HEK293 (cell line): ENCODE data around the gene ALKBH4.
"Not testable (repeated sequence)": the region's sequence is repeated elsewhere in the genome, so short reads cannot be mapped to it uniquely, and the experiment has no call there.

Experiments used
- CTCF ChIP-seq: fragments of 450-650 bp; formaldehyde crosslinking; IDR thresholded peaks from 2 replicates; pipeline ENCODE4 v1.5.1; 2016; ENCODE audit warnings: missing biosample characterization, missing genetic modification characterization
- ELK4 ChIP-seq: IDR thresholded peaks from 2 replicates; pipeline ENCODE4 v1.6.1; 2011; ENCODE audit warnings: mild to moderate bottlenecking, low read depth, low read length, borderline replicate concordance
- OVOL3 ChIP-seq: fragments of 450-650 bp; formaldehyde crosslinking; IDR thresholded peaks from 2 replicates; pipeline ENCODE4 v1.5.1; 2016; ENCODE audit warnings: missing biosample characterization, missing genetic modification characterization
- SCRT2 ChIP-seq: fragments of 450-650 bp; formaldehyde crosslinking; IDR thresholded peaks from 2 replicates; pipeline ENCODE4 v1.5.1; 2016; ENCODE audit warnings: missing biosample characterization, missing genetic modification characterization
- ZBTB7A ChIP-seq: fragments of 450-650 bp; formaldehyde crosslinking; IDR thresholded peaks from 2 replicates; pipeline ENCODE4 v1.5.1; 2016; ENCODE audit warnings: low read depth, missing biosample characterization, missing genetic modification characterization
- ZNF10 ChIP-seq: fragments of 450-650 bp; formaldehyde crosslinking; IDR thresholded peaks from 2 replicates; pipeline ENCODE4 v1.5.1; 2017; ENCODE audit warnings: missing biosample characterization, missing genetic modification characterization
- ZNF112 ChIP-seq: fragments of 450-650 bp; formaldehyde crosslinking; IDR thresholded peaks from 2 replicates; pipeline ENCODE4 v1.5.0; 2017; ENCODE audit warnings: missing biosample characterization, missing genetic modification characterization
- ZNF114 ChIP-seq: fragments of 450-650 bp; formaldehyde crosslinking; IDR thresholded peaks from 2 replicates; pipeline ENCODE4 v1.5.0; 2017; ENCODE audit warnings: missing biosample characterization, missing genetic modification characterization
- ZNF776 ChIP-seq: fragments of 450-650 bp; formaldehyde crosslinking; IDR thresholded peaks from 2 replicates; pipeline ENCODE4 v1.5.0; 2017; ENCODE audit warnings: missing biosample characterization, missing genetic modification characterization, borderline replicate concordance
- ZNF791 ChIP-seq: fragments of 450-650 bp; formaldehyde crosslinking; IDR thresholded peaks from 2 replicates; pipeline ENCODE4 v1.5.1; 2016; ENCODE audit warnings: missing biosample characterization, missing genetic modification characterization
- ZNF792 ChIP-seq: fragments of 450-650 bp; formaldehyde crosslinking; IDR thresholded peaks from 2 replicates; pipeline ENCODE4 v1.5.1; 2016; ENCODE audit warnings: missing biosample characterization, missing genetic modification characterization

DNA sequence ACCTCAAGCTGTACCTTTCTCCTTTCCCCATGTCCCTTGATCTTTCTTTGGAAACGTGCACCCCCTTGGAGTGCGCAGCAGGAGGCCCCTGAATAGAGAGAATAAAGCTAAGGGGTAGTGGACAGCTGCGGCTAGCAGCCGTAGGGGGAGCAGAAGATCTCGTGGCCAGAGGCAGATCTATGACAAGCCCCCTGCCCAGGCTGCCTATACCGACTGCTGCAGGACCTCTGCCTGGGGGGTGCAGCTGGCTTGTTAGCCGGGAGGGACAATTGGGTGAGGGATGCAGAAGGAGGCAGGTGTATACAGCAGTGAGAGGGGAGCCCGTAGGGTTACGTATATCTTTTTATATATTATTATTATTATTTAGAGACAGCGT is 14.5 kb upstream of the ALKBH4 start:
- TF ChIP-seq ZNF776 (tag by site-specific recombination); SCRT2; ZBTB7A (tag by site-specific recombination); ZNF114 (tag by site-specific recombination); CTCF (tag by site-specific recombination); ZNF112 (tag by site-specific recombination); ZNF791 (tag by site-specific recombination); OVOL3; ZNF10; ELK4; ZNF792 (tag by site-specific recombination): not testable (repeated sequence)
